GM21717 (cell line): Measurements from ENCODE around the gene ATXN1.
"Not testable (repeated sequence)": the region's sequence is repeated elsewhere in the genome, so short reads cannot be mapped to it uniquely, and the experiment has no call there.

Source experiments
- ATAC-seq: cut with Tn5 transposase; IDR thresholded peaks from one replicate; pipeline ENCODE4 v1.9.1; 2021; ENCODE audit warnings: mild to moderate bottlenecking, moderate library complexity; ENCODE audit not compliant: unreplicated experiment

Gene ATXN1

DNA sequence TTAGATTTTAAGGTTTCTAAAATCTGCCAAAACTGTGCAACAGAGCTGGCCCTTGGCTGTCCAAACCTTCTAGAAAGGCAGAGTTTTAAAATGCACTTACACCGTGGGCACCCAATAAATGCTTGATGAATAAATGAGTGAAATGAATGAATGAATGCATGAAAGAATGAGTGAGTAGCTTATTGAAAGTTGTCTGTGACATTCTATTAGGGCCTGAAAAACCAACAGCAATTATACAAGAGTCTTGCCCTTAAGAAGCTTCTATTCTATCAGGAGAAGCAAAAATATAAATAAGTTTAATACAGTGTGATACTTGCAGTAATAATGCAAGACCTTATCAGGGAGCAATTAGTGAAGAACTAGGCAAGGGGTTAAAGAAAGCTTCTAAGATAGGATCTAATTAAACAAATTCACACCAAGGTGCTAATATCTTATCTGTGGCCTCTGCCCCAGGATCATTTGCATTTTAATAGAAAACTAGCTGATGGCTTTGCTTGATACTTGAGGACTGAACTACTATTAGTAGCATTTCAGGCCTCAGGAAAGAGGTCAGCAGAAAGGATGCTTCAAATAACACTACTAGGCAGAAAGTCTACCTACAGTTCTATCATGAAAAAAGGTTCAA, 292.2 kb downstream of the ATXN1 start:
- no peak for ATAC-seq

DNA sequence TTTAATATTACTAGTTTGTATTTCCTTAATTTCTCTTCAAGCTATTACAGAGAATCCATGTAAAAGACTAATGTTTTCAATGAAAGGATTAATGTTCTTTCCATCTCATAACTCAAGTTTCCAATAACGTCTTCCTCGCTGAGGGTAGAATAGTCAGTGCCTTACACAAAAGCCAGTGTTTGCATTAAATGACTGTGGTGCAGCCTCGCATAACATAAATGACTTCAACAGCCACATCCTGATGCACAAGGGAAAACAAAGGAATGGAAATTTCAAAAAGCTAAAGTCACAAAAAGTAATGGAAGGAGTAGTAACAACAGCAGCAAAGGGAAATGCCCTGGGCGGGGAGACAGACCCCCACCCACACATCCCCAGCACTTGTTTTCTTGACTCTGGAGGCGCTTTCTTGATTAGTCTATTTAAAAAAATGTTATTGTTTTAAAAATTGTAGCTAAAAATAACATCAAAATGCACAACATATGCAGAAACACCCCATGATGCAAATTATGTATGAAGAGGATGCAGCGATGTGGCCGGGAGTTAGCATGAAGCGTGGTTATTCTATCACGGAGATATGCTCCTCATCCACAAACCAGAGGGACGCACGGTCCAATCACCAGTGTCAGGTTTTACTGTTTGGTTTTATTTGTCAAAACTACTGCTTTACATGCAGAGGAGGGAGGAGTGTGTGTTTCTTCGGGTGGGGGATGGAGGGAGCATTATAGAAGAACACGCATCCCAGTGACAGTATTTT, 294.3 kb downstream of the ATXN1 start:
- ATAC-seq, result no peak

DNA sequence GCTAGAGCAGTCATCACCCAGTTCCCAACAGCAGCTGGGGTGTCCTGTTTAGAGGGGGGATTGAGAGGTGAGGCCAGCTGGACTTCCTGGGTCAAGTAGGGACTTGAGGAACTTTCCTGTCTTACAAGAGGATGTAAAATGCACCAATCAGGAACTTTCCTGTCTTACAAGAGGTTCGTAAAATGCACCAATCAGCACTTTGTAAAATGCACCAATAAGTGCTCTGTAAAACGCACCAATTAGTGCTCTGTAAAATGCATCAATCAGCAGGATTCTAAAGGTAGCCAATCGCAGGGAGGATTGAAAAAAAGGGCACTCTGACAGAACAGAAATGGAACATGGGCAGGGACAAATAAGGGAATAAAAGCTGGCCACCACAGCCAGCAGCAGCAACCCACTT, 297.2 kb downstream of the ATXN1 start:
- no peak for ATAC-seq

DNA sequence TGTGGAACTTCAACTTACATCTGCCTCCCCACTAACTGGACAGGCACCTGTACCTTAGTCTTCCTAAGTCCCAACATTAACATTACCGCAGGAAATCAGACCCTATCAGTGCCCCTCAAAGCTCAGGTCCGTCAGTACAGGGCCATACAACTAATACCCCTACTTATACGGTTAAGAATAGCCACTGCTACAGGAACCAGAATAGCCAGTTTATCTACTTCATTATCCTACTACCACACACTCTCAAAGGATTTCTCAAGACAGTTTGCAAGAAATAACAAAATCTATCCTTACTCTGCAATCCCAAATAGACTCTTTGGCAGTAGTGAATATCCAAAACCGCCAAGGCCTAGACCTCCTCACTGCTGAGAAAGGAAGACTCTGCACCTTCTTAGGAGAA, 298.0 kb downstream of the ATXN1 start:
- not testable (repeated sequence) for ATAC-seq

DNA sequence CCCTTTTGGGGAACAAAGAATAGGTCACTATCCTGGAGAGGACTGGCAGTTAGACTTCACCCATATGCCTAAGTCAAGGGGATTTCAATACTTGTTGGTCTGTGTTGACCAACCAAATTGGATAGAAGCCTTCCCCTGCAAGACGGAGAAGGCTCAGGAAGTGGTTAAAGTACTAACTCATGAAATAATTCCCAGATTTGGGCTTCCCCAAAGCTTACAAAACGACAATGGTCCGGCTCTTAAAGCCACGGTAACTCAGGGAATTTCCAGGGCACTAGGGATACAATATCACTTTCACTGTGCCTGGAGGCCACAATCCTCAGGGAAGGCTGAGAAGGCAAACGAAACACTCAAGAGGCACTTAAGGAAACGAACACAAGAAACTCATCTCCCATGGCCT, 299.8 kb downstream of the ATXN1 start:
- ATAC-seq, result no peak

DNA sequence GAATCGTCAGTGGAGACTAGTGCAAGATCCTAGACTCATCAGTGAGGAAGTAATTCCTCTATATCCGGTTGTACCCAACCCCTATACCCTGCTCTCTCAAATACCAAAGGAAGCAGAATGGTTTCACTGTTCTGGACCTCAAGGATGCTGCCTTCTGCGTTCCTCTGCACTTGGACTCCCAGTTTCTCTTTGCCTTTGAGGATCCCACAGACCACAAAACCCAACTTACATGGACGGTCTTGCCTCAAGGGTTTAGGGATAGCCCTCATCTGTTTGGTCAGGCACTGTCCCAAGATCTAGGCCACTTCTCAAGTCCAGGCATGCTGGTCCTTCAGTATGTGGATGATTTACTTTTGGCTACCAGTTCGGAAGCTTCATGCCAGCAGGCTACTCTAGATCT, 301.8 kb downstream of the ATXN1 start:
- ATAC-seq, result not testable (repeated sequence)

DNA sequence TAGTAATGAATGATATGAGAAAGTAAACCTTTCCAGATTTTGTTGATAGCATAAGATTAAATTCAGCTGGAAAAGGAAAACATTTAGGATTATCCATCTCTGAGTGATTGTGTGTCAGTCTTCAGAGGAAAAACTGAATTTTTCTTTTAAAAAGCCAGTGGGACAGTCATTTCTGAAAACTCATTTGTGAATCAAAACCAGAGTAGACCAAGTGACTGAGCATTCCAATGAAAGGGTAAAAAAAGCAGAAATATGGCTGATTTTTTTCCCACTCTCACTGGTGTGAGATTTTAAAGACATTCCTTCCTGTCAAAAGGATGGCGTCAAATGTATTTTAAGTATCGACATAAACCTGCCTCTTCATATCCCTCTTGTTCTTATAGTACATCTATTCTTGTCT, 308.9 kb downstream of the ATXN1 start:
- no peak for ATAC-seq

DNA sequence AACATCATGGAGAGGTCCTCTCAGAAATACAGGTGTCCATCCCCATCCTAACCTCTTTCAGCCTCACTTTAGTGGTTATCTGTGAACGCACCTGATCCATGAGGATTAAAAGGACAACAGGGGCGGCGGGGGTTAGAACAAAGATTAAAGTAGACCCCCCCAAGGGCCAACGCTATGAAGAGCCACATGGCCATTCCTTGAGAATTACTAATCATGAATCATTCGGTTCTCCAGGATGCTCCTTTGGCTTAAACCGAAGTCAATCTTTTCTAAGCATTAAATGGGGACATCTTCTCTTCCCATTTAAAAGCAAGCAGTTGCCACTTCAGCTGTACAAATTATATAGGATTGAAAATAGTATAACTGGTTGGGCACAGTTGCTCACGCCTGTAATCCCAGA, 310.4 kb downstream of the ATXN1 start:
- no peak for ATAC-seq

DNA sequence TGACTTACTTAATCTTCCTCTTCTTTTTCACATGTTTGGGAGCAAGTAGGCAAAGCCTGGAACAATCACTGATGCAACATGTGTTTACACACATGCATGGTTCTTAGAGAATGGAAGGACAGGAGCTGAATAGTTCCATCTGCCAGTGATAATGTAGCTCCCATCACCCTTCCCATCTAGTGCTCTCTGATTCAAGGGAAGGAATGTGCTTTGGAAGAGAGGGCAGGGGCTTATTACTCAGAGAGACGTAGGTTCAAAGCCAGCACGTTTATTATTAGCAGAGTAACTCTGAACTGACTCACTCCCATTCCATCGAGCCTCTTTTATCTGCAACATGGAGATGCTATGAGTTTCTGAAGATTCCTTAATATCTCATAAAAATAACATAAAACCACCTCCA, 311.0 kb downstream of the ATXN1 start:
- no peak for ATAC-seq

DNA sequence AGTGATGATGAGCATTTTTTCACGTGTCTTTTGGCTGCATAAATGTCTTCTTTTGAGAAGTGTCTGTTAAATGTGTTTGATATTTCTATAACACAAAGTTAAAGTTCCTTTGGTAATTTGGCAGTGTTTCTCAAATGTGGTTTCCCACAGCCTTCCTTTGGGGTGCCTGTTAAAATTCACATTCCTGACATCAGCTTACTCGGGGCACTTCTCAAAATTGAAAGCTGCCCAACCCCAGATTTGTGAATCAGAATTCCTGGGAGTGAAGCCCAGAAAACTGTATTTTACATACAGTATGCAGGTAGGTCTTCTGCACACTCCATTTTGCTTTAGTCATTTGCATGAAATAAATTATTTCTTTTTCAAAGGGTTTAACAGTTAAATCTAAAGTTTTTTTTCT, 315.0 kb downstream of the ATXN1 start:
- no peak for ATAC-seq

DNA sequence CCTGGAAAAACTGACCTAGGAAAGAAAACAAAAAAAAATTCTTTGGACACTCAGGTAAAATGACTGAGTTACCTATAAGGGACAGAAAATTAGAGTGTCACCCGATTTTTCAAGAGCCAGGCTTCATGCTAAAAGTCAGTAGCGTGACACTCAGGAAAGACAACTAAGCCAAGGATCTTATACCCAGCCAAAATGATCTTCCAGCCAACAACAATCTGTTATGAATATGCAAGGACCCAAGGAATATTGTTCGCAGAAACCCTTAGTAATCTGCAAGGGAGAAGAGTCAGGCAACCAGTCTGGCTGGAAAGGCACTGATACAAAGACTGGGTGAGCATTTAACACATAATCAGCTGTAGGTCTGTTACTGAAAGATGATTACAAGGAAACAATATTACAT, 319.2 kb downstream of the ATXN1 start:
- ATAC-seq, result no peak

DNA sequence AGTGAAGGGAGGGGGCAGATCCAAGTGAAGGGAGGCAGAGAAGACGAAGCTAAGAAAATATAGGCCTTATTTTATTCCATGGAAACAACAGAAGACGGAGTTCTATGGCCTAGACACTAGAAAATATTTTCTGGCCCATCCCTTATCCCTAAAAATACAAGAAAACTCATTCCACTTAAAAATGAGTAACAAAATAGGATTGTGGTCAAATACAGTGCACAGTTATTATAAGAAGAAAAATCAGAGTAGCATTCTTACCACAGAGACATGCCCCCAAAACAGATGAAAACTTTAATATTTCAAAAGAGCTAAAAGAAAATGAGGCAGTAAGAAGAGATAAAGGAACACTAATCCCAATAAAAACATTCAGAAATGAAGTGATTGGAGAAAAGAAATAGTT, 320.0 kb downstream of the ATXN1 start:
- no peak for ATAC-seq

DNA sequence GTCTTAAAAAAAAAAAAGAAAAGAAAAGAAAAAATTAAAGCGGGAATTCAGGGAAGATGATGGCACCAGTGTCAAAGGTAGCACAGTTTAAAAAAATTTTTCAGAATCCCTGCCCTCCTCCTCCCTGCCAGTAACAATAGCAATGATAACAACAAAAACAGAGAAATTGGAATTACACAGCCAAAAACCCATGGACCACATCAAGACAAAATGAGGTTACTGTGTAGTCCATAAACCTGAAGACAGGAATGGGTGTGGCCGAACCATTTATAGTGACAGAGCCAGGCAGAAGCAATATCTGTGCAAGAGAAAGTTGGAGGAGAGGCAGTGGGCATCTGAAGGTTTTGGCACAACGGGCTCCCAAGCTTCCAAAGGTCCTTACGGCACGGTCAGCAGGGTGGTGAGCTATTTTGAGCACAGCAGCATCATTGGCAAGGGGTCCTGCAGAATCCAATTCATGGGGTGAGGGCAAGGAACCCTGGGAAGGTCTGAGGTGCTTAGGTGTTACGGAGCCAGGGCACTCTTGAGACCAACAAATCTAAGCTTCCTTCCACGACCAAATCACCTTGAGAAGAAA, 320.5 kb downstream of the ATXN1 start:
- ATAC-seq, result no peak

DNA sequence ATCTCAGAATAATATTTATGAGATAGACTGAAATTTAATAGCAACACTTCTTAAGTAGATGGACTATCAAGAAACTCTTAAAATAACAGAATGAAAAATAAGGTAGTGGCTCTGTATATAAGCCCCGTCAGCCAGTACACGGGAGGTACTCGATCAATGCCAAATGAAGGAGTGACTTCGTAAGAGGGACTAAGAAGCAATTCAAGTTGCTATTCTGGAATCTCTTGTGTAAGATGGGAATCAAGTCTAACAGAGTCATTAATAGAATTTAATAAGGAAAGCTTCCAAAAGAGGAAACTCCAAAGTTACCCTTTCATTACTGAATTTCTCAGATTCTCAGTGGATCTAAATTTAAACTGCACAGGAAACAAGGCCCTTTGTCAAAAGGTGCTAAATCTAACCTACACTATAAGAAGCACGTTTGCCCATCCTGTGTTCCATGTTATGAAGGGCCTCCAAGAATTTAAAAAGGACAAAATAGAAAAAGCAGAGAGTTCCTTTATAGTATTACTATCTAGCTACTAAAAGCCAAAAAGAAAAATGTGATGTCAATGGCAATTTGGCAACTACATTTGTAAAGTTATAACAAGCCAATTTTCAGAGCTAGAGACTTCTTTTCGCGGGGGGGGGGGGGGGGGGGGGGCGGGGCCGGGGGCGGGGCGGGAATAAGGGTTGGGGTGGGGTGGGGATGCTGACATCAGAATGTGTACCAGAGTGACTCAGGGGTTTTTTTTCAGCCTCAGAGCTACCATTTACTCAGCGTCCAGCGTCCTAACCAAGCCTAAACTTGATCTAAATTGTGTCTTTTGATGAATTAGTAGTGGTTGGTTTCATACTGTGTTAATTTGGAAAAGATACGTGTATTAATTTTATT, 322.3 kb downstream of the ATXN1 start:
- no peak for ATAC-seq

DNA sequence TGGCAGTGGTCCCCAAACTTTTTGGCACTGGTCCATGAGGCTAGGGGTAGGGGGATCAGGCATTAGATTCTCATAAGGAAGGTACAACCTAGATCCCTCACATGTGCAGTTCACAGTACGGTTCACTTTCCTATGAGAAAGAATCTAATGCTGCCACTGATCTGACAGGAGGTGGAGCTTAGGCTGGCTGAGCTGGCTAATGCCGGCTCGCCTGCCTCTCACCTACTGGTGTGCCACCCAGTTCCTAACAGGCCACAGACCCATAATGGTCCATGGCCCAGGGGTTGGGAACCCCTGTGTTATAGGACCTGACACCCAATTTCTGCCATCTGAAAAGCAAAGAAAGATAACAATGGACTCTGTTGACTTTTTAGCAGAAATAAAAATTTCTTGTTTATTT, 323.3 kb downstream of the ATXN1 start:
- no peak for ATAC-seq

DNA sequence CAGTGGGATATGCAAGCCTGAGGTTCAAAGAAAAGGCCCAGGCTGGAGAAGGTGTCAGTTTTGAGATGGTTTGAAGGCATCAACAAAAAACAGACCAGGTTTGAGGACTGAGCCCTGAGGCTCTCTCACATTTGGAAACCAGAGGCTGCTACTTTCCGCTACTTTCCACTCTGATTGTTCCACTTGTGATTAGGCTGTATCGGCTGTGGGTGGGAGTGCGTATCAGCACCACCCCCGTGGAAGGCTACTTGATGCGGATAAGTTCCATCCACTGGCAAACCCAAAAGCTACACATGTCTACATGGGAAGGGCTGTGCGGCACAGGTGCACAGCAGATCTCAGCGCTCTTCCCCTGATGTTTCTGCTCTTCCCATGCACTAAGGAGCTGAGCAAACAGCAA, 324.2 kb downstream of the ATXN1 start:
- no peak for ATAC-seq

DNA sequence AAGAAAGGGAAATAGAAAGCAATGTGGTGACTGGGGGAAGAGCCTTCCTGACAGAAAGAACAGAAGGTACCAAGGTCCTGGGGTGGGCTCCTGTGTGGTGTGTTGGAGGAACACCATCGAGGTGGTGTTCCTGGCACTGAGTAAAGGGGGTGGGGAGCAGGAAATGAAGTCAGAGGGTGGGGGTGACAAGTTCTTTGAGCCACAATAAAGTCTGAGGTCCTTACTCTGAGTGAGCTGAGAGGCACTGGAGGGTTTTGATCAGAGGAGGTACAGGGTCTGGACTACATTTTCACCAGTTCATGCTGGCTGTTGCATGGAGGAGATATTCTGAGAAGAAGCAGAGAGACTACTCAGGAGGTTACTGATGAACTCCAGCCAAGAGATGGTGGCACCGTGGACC, 324.7 kb downstream of the ATXN1 start:
- no peak for ATAC-seq

DNA sequence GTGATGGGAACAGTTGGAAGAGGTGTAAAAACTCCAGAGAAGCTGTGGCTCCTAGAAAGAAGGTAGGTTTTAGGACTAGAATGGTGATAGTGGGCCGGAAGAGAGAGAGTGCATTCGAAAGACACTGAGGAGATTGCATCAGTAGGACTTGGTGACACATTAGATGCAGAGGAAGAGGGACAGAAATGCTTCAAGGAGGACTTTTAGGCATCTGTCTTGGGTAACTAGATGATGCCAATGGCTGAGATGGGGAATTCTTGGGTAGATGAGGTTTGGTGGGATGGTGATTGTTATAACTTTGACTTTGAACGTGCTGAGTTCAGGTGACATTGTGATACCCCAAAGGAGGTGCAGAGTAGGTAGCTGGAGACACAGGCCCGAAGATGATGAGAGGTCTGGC, 326.4 kb downstream of the ATXN1 start:
- ATAC-seq, result no peak

DNA sequence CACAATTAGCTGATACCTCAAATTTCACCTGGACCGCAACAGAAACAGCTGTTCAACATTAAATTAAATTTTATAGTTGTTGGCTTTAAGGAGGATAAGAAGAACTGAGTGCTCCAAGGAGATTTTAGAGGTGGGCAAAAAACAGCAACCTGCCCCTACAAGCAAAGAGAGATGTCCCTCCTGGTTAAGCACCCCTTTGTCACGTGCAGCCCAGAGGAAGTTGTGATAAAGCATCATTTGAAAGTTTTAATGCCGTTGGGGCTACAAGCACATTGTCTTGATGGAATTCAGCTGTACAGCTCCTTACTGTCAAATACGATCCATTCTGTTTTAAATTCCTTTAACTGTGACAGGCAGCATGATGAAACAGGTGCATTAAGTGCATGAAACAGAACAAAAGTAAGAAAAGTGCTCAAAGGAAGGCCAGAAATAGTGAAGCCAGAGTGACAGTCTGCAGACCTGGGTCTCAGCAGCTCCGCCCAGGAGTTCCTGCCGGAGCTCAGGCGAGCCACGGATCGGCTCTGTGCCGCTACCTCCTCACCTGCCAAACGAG, 327.8 kb downstream of the ATXN1 start:
- ATAC-seq, result no peak

DNA sequence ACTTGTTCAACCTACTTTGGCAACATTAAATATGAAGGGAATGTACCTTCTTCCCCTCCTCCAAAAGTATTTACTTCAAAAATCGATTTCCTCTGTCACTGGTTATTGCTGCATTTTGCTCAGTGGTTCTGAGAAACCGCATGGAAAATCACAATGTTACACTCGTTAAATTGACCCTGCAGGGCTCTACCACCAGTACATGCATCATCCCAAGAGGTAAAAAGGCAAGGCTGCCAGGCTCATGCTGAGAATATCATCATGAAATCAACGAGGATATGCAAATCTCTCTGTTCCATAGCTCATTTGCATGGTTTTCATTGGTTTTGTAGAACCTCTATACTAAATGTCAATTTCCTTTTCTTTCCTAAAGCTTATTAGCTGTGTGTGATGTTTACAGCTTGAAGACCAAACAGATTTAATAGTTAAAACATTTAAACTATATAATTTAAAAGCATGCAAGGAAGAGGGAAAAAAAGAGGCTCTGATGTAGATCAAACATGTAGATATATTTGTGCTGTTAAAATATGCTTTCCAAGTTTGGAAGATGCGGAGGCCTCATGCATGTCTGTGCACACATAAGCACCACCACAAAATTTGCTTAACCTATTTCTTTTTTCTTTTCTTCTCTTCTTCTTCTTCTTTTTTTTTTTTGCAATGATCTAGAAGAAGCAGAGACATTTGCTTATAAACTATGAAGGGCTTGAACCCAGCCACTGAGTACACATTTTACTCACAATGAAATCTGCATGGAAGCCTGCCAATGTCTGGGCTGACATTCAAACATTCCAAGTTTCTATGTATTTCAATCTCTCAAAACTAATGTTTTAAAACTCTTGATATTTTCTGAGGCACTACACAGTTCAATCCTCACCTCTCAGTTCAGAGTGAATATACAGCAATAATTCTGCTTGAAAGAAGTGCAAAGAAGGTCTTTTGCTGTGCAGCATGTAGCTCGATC, 328.9 kb downstream of the ATXN1 start:
- peak; percentile 61 for ATAC-seq
